ENCODE data around the gene VPS35.
"Not testable (repeated sequence)": the region's sequence is repeated elsewhere in the genome, so short reads cannot be mapped to it uniquely, and the experiment has no call there.

VPS35 gene

GRCh38 chr16:46658925-46659324 is 30.1 kb downstream of the VPS35 start:
- no peak for DNase-seq (ENCODE audit: low read depth)

GRCh38 chr16:46651305-46651704 is 37.7 kb downstream of the VPS35 start:
- DNase-seq (ENCODE audit: low read depth): no peak

- no peak for DNase-seq (ENCODE audit: low read depth)
Measured at GRCh38 chr16:46650254-46650623, 38.7 kb downstream of the VPS35 start.

GRCh38 chr16:46649588-46650253 is 39.3 kb downstream of the VPS35 start:
- no peak for DNase-seq (ENCODE audit: low read depth)

GRCh38 chr16:46648656-46649055 is 40.3 kb downstream of the VPS35 start:
- DNase-seq (ENCODE audit: low read depth): no peak

GRCh38 chr16:46638947-46639925 is 49.7 kb downstream of the VPS35 start:
- no peak for DNase-seq (ENCODE audit: low read depth)

- DNase-seq (ENCODE audit: low read depth): no peak
Measured at GRCh38 chr16:46632778-46633733, 55.9 kb downstream of the VPS35 start.

- DNase-seq (ENCODE audit: low read depth): no peak
Measured at GRCh38 chr16:46629331-46630219, 59.4 kb downstream of the VPS35 start.

GRCh38 chr16:46627746-46628145 is 61.2 kb downstream of the VPS35 start:
- no peak for DNase-seq (ENCODE audit: low read depth)

GRCh38 chr16:46626681-46627080 is 62.3 kb downstream of the VPS35 start:
- not testable (repeated sequence) for DNase-seq (ENCODE audit: low read depth)

- DNase-seq (ENCODE audit: low read depth): not testable (repeated sequence)
Measured at GRCh38 chr16:46624862-46625261, 64.1 kb downstream of the VPS35 start.

- DNase-seq (ENCODE audit: low read depth): not testable (repeated sequence)
Measured at GRCh38 chr16:46623707-46624106, 65.3 kb downstream of the VPS35 start.

- not testable (repeated sequence) for DNase-seq (ENCODE audit: low read depth)
Measured at GRCh38 chr16:46623246-46623645, 65.7 kb downstream of the VPS35 start.

- DNase-seq (ENCODE audit: low read depth): no peak
Measured at GRCh38 chr16:46621934-46622676, 66.9 kb downstream of the VPS35 start.

GRCh38 chr16:46621006-46621933 is 67.7 kb downstream of the VPS35 start, which contains the start of gene SHCBP1:
Gene SHCBP1, minus strand, starts transcription at chr16:46621379. Its CDS starts 20 bp downstream, at chr16:46621359.
- peak; percentile 26 for DNase-seq (ENCODE audit: low read depth)

GRCh38 chr16:46620266-46621005 is 68.5 kb downstream of the VPS35 start:
- no peak for DNase-seq (ENCODE audit: low read depth)

GRCh38 chr16:46618516-46618915 is 70.5 kb downstream of the VPS35 start:
- DNase-seq (ENCODE audit: low read depth): no peak

- DNase-seq (ENCODE audit: low read depth): no peak
Measured at GRCh38 chr16:46614006-46614405, 75.0 kb downstream of the VPS35 start.
